Measurements from ENCODE around the gene PPP4R4. TPM values are rescaled to one million over a fixed set of nuclear protein-coding genes. Genes with fewer than 3 reads are reported as not detected.
A peak's percentile ranks its signal among the peaks of the same experiment; 100 is the strongest.

The PPP4R4 gene
- total and polyA plus RNA-seq, 11 donors = 0.06 to 1.0 (median 0.40) TPM; not detected in 6

DNA sequence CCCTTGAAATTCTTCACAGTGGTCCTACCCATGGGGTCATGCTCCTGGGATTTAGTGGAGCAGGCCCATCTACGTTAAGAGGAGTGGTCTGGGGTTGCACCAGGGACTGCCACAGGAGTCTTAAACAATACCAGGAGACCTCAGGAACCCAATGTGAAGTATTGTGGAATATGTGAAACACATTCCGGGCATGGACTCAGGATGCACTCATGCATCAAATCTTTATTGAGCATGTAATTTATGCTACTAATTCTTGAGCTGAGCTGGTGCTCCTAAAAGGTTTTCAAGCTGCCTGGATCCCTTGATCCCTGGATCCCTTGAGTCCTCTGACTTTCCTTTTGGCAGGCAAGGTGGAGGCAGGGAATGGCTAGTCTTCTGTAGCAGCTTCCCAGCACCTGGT is 110.1 kb downstream of the PPP4R4 start:
- intact Hi-C loops (cut with DNase I) = no loop called here
- H3K27ac ChIP-seq = no peak overlapping the region
- peaks cover 0 to 3% (median 0%) of the 10 kb centered on the region in 9 donors for H3K27me3 ChIP-seq
- H3K4me3 ChIP-seq = no peak overlapping the region
- TF ChIP-seq, protein P1, sequence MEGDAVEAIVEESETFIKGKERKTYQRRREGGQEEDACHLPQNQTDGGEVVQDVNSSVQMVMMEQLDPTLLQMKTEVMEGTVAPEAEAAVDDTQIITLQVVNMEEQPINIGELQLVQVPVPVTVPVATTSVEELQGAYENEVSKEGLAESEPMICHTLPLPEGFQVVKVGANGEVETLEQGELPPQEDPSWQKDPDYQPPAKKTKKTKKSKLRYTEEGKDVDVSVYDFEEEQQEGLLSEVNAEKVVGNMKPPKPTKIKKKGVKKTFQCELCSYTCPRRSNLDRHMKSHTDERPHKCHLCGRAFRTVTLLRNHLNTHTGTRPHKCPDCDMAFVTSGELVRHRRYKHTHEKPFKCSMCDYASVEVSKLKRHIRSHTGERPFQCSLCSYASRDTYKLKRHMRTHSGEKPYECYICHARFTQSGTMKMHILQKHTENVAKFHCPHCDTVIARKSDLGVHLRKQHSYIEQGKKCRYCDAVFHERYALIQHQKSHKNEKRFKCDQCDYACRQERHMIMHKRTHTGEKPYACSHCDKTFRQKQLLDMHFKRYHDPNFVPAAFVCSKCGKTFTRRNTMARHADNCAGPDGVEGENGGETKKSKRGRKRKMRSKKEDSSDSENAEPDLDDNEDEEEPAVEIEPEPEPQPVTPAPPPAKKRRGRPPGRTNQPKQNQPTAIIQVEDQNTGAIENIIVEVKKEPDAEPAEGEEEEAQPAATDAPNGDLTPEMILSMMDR (IDR thresholded peaks at IDR 0.05) = no peak
- TF ChIP-seq POLR2A (IDR thresholded peaks at IDR 0.05) = no peak
- no peaks in the 10 kb centered on the region for H3K4me1 ChIP-seq
- ATAC-seq = no peak
- no peaks in the 10 kb centered on the region for H3K9me3 ChIP-seq
- no peaks in the 10 kb centered on the region for H3K36me3 ChIP-seq
- WGBS, 4 donors = 74 to 80% (median 78%) methylated on average over 2 of the region's 2 CpGs
- DNase-seq = no peak

DNA sequence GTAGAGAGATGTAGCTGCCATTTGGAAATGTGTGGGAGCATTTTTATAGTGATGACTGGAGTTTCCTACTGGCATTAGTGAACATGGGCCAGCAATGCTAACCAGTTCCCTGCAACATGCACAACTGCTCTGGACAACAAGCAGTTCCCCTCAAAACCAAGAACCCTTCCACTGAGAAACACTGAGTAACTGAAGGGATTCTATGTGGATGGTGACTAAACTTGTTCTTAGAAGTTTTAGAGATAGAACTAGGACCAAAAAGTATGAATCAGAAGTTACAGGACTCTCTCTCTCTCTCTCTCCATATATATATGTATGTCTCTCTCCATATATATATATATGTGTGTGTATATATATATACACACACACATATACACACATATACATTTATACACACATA is 111.0 kb downstream of the PPP4R4 start:
- intact Hi-C loops (cut with DNase I) = no loop called here
- Histone ChIP-seq H3K4me1 (no peaks in the 10 kb centered on the region), H3K36me3 (no peaks in the 10 kb centered on the region), H3K27me3 (peaks cover 0 to 4% (median 0%) of the 10 kb centered on the region in 9 donors), H3K4me3 (no peak overlapping the region), H3K27ac (no peak overlapping the region), H3K9me3 (no peaks in the 10 kb centered on the region)
- TF ChIP-seq, protein P1 (IDR thresholded peaks at IDR 0.05) = no peak
- no peak for TF ChIP-seq POLR2A (IDR thresholded peaks at IDR 0.05)
- ATAC-seq (no peak), DNase-seq (no peak)

DNA sequence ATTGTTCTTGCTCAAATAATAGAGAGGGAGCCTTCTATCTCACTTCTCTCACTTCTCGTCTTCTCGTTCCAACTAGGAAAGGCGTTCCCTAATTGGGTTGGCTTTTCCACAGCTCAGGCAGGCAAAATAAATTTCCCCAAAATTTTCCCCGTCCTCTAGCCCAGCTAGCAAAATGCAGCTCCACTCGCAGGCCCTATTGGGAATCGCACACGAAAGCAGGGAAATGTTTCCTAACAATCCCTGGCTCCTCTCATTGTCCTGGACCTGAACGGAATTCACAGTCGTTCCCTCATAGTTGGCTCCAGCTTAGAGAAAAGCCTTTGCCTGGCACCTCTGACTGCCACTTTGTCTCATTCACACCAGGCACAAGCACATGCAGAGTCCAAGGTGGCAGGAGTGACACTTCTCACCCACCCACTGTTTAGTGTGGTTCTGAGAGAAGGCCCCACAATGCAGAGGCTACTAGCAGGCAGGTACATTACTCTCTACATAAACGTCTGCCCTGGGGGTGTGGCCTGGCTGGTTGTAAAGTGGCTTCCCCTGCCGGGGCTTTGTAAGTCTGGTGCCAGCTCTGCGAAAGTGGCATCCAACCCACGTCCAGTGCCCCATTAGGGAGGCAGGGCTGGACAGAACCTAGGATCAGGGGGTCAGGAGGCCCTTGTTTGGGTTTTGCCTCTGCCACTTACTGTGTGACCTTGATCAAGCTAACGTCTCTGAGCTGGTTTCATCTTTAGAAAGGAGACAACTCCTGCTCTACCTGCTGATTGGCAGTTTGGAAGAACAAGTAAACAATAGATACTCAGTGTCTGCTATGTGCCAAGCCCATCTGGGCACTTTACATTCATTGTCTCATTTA is 114.7 kb downstream of the PPP4R4 start:
- intact Hi-C loops (cut with DNase I) = no loop called here
- Histone ChIP-seq H3K4me1 (no peaks in the 10 kb centered on the region), H3K27me3 (peaks cover 0 to 5% (median 0%) of the 10 kb centered on the region in 9 donors), H3K27ac (no peak overlapping the region), H3K36me3 (no peaks in the 10 kb centered on the region), H3K9me3 (no peaks in the 10 kb centered on the region), H3K4me3 (no peak overlapping the region)
- ATAC-seq (peak in 1 of 4 donors; percentile 32), DNase-seq (no peak)
- no peak for TF ChIP-seq POLR2A (IDR thresholded peaks at IDR 0.05)
- TF ChIP-seq, protein P1 (IDR thresholded peaks at IDR 0.05) = no peak
- WGBS, 4 donors = 45 to 65% (median 57%) methylated on average over 14 of the region's 14 CpGs

DNA sequence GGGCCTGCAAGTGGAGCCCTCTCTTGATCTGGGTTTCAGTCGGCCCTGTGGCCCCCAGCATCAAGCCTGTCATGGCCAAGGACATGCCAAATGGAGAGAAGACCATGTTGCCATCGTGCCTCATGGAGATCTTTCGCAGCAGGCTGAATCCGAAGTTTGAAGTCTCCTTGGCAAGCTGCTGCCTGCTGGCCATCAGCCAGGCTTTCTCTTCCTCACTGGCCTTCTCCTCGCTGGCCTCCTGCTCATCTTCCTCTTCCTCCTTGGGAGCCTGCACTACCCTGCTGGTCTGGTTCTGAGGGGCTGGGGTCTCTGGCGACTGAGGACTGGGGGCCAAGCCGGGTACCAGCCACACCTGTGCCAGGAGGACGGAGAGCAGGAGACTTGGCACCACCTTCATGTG is 116.1 kb downstream of the PPP4R4 start:
- Histone ChIP-seq H3K4me1 (no peaks in the 10 kb centered on the region), H3K9me3 (no peaks in the 10 kb centered on the region), H3K27me3 (peaks cover 0 to 6% (median 0%) of the 10 kb centered on the region in 9 donors), H3K4me3 (no peak overlapping the region), H3K27ac (no peak overlapping the region), H3K36me3 (no peaks in the 10 kb centered on the region)
- TF ChIP-seq, protein P1 (IDR thresholded peaks at IDR 0.05) = no peak
- TF ChIP-seq POLR2A (IDR thresholded peaks at IDR 0.05) = no peak
- WGBS, 4 donors = 70 to 85% (median 72%) methylated on average over 7 to 8 of the region's 8 CpGs
- DNase-seq = no peak
- no peak for ATAC-seq
- intact Hi-C loops (cut with DNase I) = no loop called here
